WI38 (cell line): ENCODE measurements around the gene MAPKAP1.
"Not testable (repeated sequence)": the region's sequence is repeated elsewhere in the genome, so short reads cannot be mapped to it uniquely, and the experiment has no call there.

ENCODE experiments used
- H3K4me3 ChIP-seq: 2 replicates; pipeline ENCODE4 v1.5.1; 2011; ENCODE audit warnings: low read depth, mild to moderate bottlenecking, control low read depth, low read length
- CTCF ChIP-seq: IDR thresholded peaks from 2 replicates; pipeline ENCODE4 v1.5.1; 2012; ENCODE audit warnings: low read depth, mild to moderate bottlenecking, control low read depth, low read length

The MAPKAP1 gene

GRCh38 chr9:125699870-125700269, 7.1 kb downstream of the MAPKAP1 start:
- H3K4me3 ChIP-seq = no peak overlapping the region
- no peak for TF ChIP-seq CTCF

GRCh38 chr9:125696106-125696647, 10.8 kb downstream of the MAPKAP1 start:
- H3K4me3 ChIP-seq = no peak overlapping the region
- TF ChIP-seq CTCF = no peak

GRCh38 chr9:125695548-125695947, 11.5 kb downstream of the MAPKAP1 start:
- H3K4me3 ChIP-seq = not testable (repeated sequence)

GRCh38 chr9:125694478-125694877, 12.5 kb downstream of the MAPKAP1 start:
- H3K4me3 ChIP-seq = no peak overlapping the region
- TF ChIP-seq CTCF = no peak

GRCh38 chr9:125693492-125693891, 13.5 kb downstream of the MAPKAP1 start:
- H3K4me3 ChIP-seq = not testable (repeated sequence)

GRCh38 chr9:125691869-125692268, 15.1 kb downstream of the MAPKAP1 start:
- TF ChIP-seq CTCF = no peak
- no peak overlapping the region for H3K4me3 ChIP-seq

- H3K4me3 ChIP-seq = no peak overlapping the region
- no peak for TF ChIP-seq CTCF
Observed at GRCh38 chr9:125690679-125691078, 16.3 kb downstream of the MAPKAP1 start.

GRCh38 chr9:125687163-125687863, 19.7 kb downstream of the MAPKAP1 start:
- H3K4me3 ChIP-seq = no peak overlapping the region
- no peak for TF ChIP-seq CTCF
